SK-N-SH (cell line): Measurements from ENCODE around the gene TNRC6C. TPM values are rescaled to one million over a fixed set of nuclear protein-coding genes. Genes with fewer than 3 reads are reported as not detected.
"Not testable (repeated sequence)": the region's sequence is repeated elsewhere in the genome, so short reads cannot be mapped to it uniquely, and the experiment has no call there.

Experiments used
- CTCF ChIA-PET: fragments of 300-600, 350-600 bp; formaldehyde crosslinking; extraction: SDS; loops from one replicate; lab custom pipeline; 2021; lab: Yijun Ruan, JAX
- POLR2A ChIA-PET: fragments of 350-600 bp; sonication (Branson Sonifier 250); formaldehyde crosslinking; extraction: SDS; loops from one replicate; lab custom pipeline; 2020; ENCODE audit warnings: antibody characterized with exemption, inconsistent platforms; lab: Yijun Ruan, JAX
- DNase-seq: peaks from one replicate; pipeline ENCODE4 v3.0.0; 2012
- H2AFZ ChIP-seq: fragments of 200-600 bp; sonication (generic); 2 replicates; pipeline ENCODE4 v1.8.1; 2016; ENCODE audit warnings: antibody characterized with exemption, mild to moderate bottlenecking, low read depth
- H3F3A ChIP-seq: fragments of 200-600 bp; sonication (generic); replicated peaks from 2 replicates; pipeline ENCODE3; 2016; ENCODE audit warnings: antibody characterized with exemption, mild to moderate bottlenecking; ENCODE audit not compliant: insufficient read depth
- H3K27ac ChIP-seq, 2 experiments: fragments of 200-500 bp in 1 of 2; fragments of 200-600 bp in 1 of 2; sonication (Bioruptor generic) in 1 of 2; sonication (generic), shearing (Covaris generic) in 1 of 2; 2 replicates each; pipeline versions ENCODE4 v1.5.1 to v1.6.1; 2014 to 2016; ENCODE audit warnings: low read depth in 2 of 2, inconsistent platforms in 1 of 2, low read length in 1 of 2, mild to moderate bottlenecking in 1 of 2, mixed read lengths in 1 of 2
- H3K27me3 ChIP-seq: fragments of 200-600 bp; sonication (generic), shearing (Covaris generic); 2 replicates; pipeline ENCODE4 v1.6.1; 2016; ENCODE audit warnings: mixed run types; ENCODE audit not compliant: insufficient read depth
- H3K36me3 ChIP-seq, 2 experiments: fragments of 200-500 bp in 1 of 2; fragments of 200-600 bp in 1 of 2; sonication (Bioruptor generic) in 1 of 2; sonication (generic) in 1 of 2; replicated peaks in 1 of 2; 2 replicates each; pipeline versions ENCODE3 to v1.5.1; 2014 to 2016; ENCODE audit warnings: low read length in 1 of 2, mild to moderate bottlenecking in 1 of 2; ENCODE audit not compliant: insufficient read depth in 2 of 2, control insufficient read depth in 1 of 2
- H3K4me1 ChIP-seq, 2 experiments: fragments of 200-500 bp in 1 of 2; fragments of 200-600 bp in 1 of 2; sonication (Bioruptor generic) in 1 of 2; sonication (generic), shearing (Covaris generic) in 1 of 2; 2 replicates each; pipeline versions ENCODE4 v1.5.1 to v1.6.1; 2014 to 2016; ENCODE audit warnings: low read depth in 1 of 2, low read length in 1 of 2, mixed run types in 1 of 2; ENCODE audit not compliant: insufficient read depth in 2 of 2, control insufficient read depth in 1 of 2
- H3K4me2 ChIP-seq: fragments of 200-600 bp; sonication (generic), shearing (Covaris generic); 2 replicates; pipeline ENCODE4 v1.6.1; 2017; ENCODE audit warnings: mixed run types
- H3K4me3 ChIP-seq, 2 experiments: fragments of 200-500 bp in 1 of 2; fragments of 200-600 bp in 1 of 2; sonication (Bioruptor generic) in 1 of 2; sonication (generic), shearing (Covaris generic) in 1 of 2; 2 replicates each; pipeline versions ENCODE4 v1.5.1 to v1.8.1; 2014 to 2016; ENCODE audit warnings: low read depth in 2 of 2, inconsistent platforms in 1 of 2, low read length in 1 of 2, mild to moderate bottlenecking in 1 of 2, mixed read lengths in 1 of 2, moderate library complexity in 1 of 2
- H3K79me2 ChIP-seq: fragments of 200-600 bp; sonication (generic); 2 replicates; pipeline ENCODE4 v1.8.1; 2017; ENCODE audit warnings: mild to moderate bottlenecking; ENCODE audit not compliant: insufficient read depth
- H3K9ac ChIP-seq: fragments of 200-600 bp; sonication (generic); 2 replicates; pipeline ENCODE4 v1.6.1; 2017; ENCODE audit warnings: mixed run types
- H3K9me2 ChIP-seq: fragments of 200-600 bp; sonication (generic); 2 replicates; pipeline ENCODE4 v1.6.1; 2017; ENCODE audit warnings: mixed run types
- H3K9me3 ChIP-seq: fragments of 200-600 bp; sonication (generic); 2 replicates; pipeline ENCODE4 v1.6.1; 2017; ENCODE audit warnings: mixed run types, mild to moderate bottlenecking, moderate library complexity
- H4K20me1 ChIP-seq: fragments of 200-600 bp; sonication (generic); 2 replicates; pipeline ENCODE4 v1.6.1; 2017; ENCODE audit warnings: mild to moderate bottlenecking, mixed run types; ENCODE audit not compliant: insufficient read depth
- GABPA ChIP-seq: IDR thresholded peaks from 2 replicates; pipeline ENCODE4 v1.4.0; 2012; ENCODE audit warnings: low read depth, mild to moderate bottlenecking
- MEF2A ChIP-seq: IDR thresholded peaks from 2 replicates; pipeline ENCODE4 v1.4.0; 2012; ENCODE audit warnings: low read depth, borderline replicate concordance
- MXI1 ChIP-seq: IDR thresholded peaks from 2 replicates; pipeline ENCODE4 v1.6.1; 2012; ENCODE audit warnings: mild to moderate bottlenecking, low read depth, low read length, improper control_type of control experiment
- PBX3 ChIP-seq: IDR thresholded peaks from 2 replicates; pipeline ENCODE4; 2012
- RAD21 ChIP-seq: IDR thresholded peaks from 2 replicates; pipeline ENCODE4 v1.6.1; 2012; ENCODE audit warnings: mild to moderate bottlenecking, low read length
- REST ChIP-seq: IDR thresholded peaks from 2 replicates; pipeline ENCODE4 v1.6.1; 2012; ENCODE audit warnings: mild to moderate bottlenecking, low read depth, low read length, moderate library complexity
- SIN3A ChIP-seq: IDR thresholded peaks from 2 replicates; pipeline ENCODE4 v1.6.1; 2012; ENCODE audit warnings: low read depth, mild to moderate bottlenecking, low read length, moderate library complexity, borderline replicate concordance
- TCF12 ChIP-seq: IDR thresholded peaks from 2 replicates; pipeline ENCODE4 v1.4.0; 2012
- WGBS: methylation state at CpG from one replicate; pipeline ENCODE4 v1.1.6; 2017; ENCODE audit warnings: low lambda C conversion rate; 5-methylcytosine and 5-hydroxymethylcytosine counted together
- polyA plus RNA-seq, 3 experiments: library from polyadenylated mRNA; depleted of rRNA; stranded (reverse); fragments of >200 nt; gene quantifications; 2 replicates each; pipeline ENCODE4 v1.2.3, GENCODE V29; 2012

Gene TNRC6C
- polyA plus RNA-seq, 1 of the 3 experiments (the other 2 are of a cell fraction): 2.2 TPM

GRCh38 chr17:77990301-77990700 is 31.8 kb downstream of the TNRC6C start:
- TF ChIP-seq SIN3A (no peak), REST (no peak), GABPA (no peak)
- Histone ChIP-seq H3F3A (no peaks in the 10 kb centered on the region), H3K9ac (no peak overlapping the region), H3K36me3 (no peaks in the 10 kb centered on the region), H2AFZ (no peak overlapping the region), H3K4me2 (no peak overlapping the region), H3K4me3 (no peak overlapping the region), H3K27me3 (no peaks in the 10 kb centered on the region), H3K9me2 (no peaks in the 10 kb centered on the region), H3K27ac (no peak overlapping the region), H3K79me2 (peaks cover 18% of the 10 kb centered on the region; the same call in 1 of the 2 replicates), H3K9me3 (no peaks in the 10 kb centered on the region), H4K20me1 (0 out of 2 replicates have a peak, but pooled peaks cover 3% of the 10 kb centered on the region), H3K4me1 (peaks cover 0 to 8% of the 10 kb centered on the region in 2 experiments; a peak in 2 of 4 replicates)
- ChIA-PET CTCF (interaction anchor here (1.0 to 1.8 kb wide), 5 partner anchors 23 to 462 kb away, joined by 3 to 6 read pairs (median 4); no protein-coding TSS in a partner anchor), POLR2A (no interaction called here)
- DNase-seq: no peak
- WGBS: 95% methylated on average over 3 of the region's 3 CpGs

- H3K9me2 ChIP-seq, H4K20me1 ChIP-seq, H3K4me3 ChIP-seq, H3K9me3 ChIP-seq, DNase-seq, H2AFZ ChIP-seq, H3K27ac ChIP-seq, H3K36me3 ChIP-seq, H3K4me2 ChIP-seq, H3K27me3 ChIP-seq, H3K9ac ChIP-seq, H3F3A ChIP-seq: not testable (repeated sequence)
- peaks cover 19% of the 10 kb centered on the region; the same call in 1 of the 2 replicates for H3K79me2 ChIP-seq
- CTCF ChIA-PET: interaction anchor here (0.7 to 5.4 kb wide), 7 partner anchors 9 to 451 kb away, joined by 3 to 28 read pairs (median 3); no protein-coding TSS in a partner anchor
- POLR2A ChIA-PET: interaction anchor here (1.3 kb wide), 1 partner anchor 35 kb away, joined by 3 read pairs; the partner anchor contains the start of gene TNRC6C
- H3K4me1 ChIP-seq: peaks cover 0 to 15% of the 10 kb centered on the region in 2 experiments; a peak in 2 of 4 replicates
- 92% methylated on average over 7 of the region's 7 CpGs for WGBS
These were observed 35.2 kb downstream of the TNRC6C start for GRCh38 chr17:77993735-77994134.

GRCh38 chr17:77995146-77995852 is 36.8 kb downstream of the TNRC6C start:
- no peak; the same call in 1 of the 2 replicates for TF ChIP-seq RAD21
- peak; percentile 40; the same call in 1 of the 2 replicates for TF ChIP-seq MXI1
- no peak for TF ChIP-seq GABPA
- TF ChIP-seq MEF2A: no peak
- TF ChIP-seq SIN3A: no peak
- TF ChIP-seq TCF12: no peak
- no peak for TF ChIP-seq PBX3
- Histone ChIP-seq H3K9me3 (no peaks in the 10 kb centered on the region), H3K9me2 (no peaks in the 10 kb centered on the region), H3K4me2 (no peak overlapping the region), H3K27ac (peak overlapping the region in 1 of 2 experiments; percentile 56; a peak in 1 of 4 replicates), H4K20me1 (0 out of 2 replicates have a peak, but pooled peaks cover 3% of the 10 kb centered on the region), H3K36me3 (no peaks in the 10 kb centered on the region), H3K4me1 (peaks cover 9 to 24% of the 10 kb centered on the region in 2 experiments), H3K9ac (no peak overlapping the region), H3F3A (peaks cover 10% of the 10 kb centered on the region), H3K27me3 (no peaks in the 10 kb centered on the region), H2AFZ (no peak overlapping the region), H3K79me2 (peaks cover 25% of the 10 kb centered on the region; the same call in 1 of the 2 replicates), H3K4me3 (no peak overlapping the region)
- POLR2A ChIA-PET: interaction anchor here (1.3 kb wide), 1 partner anchor 37 kb away, joined by 4 read pairs; the partner anchor contains the start of gene TNRC6C
- CTCF ChIA-PET: interaction anchor here (0.6 to 5.4 kb wide), 8 partner anchors 9 to 595 kb away, joined by 3 to 28 read pairs (median 4); no protein-coding TSS in a partner anchor
- DNase-seq: peak; percentile 57
- WGBS: 72% methylated on average over 6 of the region's 6 CpGs
